Adrenal gland (tissue), 5 donors: ENCODE results near the gene RAB14.

Experiments
- POLR2A ChIP-seq, 2 donors: fragments of 450-650 bp; IDR thresholded peaks; one replicate each; pipeline ENCODE4 v1.6.1; 2017; ENCODE audit warnings: antibody characterized with exemption in 2 of 2, mild to moderate bottlenecking in 2 of 2, moderate library complexity in 1 of 2
- TF ChIP-seq, protein P1 (sequence below), 6 experiments: fragments of 450-650 bp in 4 of 6; fragments of 200-600 bp in 2 of 6; sonication (generic) in 1 of 6; IDR thresholded peaks; 1 replicate in 5 of 6; 2 replicates in 1 of 6; pipeline versions ENCODE4 v1.5.1 to v1.8.0; 2016 to 2021; ENCODE audit warnings: antibody characterized with exemption in 6 of 6, mild to moderate bottlenecking in 2 of 6, moderate library complexity in 1 of 6
- donor health status: DM: no; HTN: no; CAD: no.

- TF ChIP-seq, protein P1, sequence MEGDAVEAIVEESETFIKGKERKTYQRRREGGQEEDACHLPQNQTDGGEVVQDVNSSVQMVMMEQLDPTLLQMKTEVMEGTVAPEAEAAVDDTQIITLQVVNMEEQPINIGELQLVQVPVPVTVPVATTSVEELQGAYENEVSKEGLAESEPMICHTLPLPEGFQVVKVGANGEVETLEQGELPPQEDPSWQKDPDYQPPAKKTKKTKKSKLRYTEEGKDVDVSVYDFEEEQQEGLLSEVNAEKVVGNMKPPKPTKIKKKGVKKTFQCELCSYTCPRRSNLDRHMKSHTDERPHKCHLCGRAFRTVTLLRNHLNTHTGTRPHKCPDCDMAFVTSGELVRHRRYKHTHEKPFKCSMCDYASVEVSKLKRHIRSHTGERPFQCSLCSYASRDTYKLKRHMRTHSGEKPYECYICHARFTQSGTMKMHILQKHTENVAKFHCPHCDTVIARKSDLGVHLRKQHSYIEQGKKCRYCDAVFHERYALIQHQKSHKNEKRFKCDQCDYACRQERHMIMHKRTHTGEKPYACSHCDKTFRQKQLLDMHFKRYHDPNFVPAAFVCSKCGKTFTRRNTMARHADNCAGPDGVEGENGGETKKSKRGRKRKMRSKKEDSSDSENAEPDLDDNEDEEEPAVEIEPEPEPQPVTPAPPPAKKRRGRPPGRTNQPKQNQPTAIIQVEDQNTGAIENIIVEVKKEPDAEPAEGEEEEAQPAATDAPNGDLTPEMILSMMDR (IDR thresholded peaks at IDR 0.05) = no peak
- TF ChIP-seq POLR2A (IDR thresholded peaks at IDR 0.05) = no peak
Measured at GRCh38 chr9:121189660-121190059, 12.0 kb downstream of the RAB14 start.
